Stimulated activated CD8-positive, alpha-beta memory T cell treated with anti-CD3 and anti-CD28 coated beads, Interleukin-2, amount 100 ng/mL, for 1 hour (primary cell): ENCODE measurements around the gene CSRP3.
A peak's percentile ranks its signal among the peaks of the same experiment; 100 is the strongest.

ENCODE experiments used
- DNase-seq, 2 donors: peaks; one replicate each; pipeline ENCODE4 v3.0.0-alpha.2; 2020; ENCODE audit warnings: low read depth in 2 of 2

CSRP3 gene

GRCh38 chr11:19201737-19202605 lies at the start of gene CSRP3:
TSS of gene CSRP3 (minus strand) at chr11:19201983. CDS start at chr11:19192448, 9,535 bp downstream.
- no peak for DNase-seq

DNA sequence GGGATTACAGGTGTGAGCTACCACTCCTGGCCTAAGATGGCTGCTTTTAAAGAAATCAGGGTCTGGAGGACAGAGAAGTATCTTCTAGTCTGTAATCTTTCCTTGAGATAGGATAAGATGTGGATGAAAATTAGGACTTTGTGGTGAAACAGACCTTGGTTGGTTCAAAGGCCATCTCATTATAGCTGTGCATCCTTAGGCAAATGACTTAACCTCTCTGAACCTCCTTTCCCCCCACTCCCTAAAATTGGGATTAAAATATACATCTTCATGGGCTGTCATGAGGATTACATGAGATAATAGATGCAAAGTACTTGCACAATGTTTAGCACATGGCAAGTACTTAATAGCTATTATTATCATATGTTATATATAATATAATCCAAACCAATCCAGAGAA lies 49.8 kb upstream of the CSRP3 start:
- no peak for DNase-seq

- no peak for DNase-seq
Measured at GRCh38 chr11:19246816-19247215, 45.0 kb upstream of the CSRP3 start.

DNA sequence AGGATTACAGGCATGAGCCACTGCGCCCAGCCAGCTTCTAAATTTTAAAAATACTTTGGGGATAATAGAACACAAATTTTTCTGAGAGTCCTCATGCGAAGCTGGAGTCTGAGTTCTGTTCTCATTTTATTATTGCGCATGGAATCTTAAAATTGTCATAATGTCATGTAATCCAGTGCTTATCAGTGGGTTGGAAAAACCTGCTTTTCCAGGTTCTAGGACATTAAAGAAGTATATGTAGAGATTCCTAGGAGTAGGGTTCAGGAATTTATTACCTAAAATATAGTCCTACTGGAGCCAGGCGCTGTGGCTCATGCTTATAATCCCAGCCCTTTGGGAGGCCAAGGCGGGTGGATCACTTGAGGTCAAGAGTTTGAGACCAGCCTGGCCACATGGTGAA lies 43.6 kb upstream of the CSRP3 start:
- DNase-seq = no peak

DNA sequence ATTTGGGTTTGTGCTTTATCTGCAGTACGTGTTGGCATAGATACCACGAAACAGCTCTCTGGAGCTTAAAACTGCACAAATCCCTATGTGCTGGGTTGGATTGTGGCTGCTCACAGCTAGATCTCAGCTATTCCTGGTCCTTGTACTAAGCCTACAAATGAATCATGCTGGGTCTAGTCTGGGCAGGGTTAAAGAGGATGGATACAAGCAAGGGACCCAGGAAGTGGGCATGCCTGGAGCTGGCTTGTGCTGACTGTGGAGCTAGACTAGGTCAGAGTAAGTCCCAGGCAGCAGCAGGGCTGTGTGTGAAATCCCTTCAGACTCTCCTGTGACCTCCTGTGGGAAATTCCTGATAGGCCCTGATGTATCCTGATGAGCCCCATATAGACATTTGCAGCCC lies 42.8 kb upstream of the CSRP3 start:
- DNase-seq = no peak

DNA sequence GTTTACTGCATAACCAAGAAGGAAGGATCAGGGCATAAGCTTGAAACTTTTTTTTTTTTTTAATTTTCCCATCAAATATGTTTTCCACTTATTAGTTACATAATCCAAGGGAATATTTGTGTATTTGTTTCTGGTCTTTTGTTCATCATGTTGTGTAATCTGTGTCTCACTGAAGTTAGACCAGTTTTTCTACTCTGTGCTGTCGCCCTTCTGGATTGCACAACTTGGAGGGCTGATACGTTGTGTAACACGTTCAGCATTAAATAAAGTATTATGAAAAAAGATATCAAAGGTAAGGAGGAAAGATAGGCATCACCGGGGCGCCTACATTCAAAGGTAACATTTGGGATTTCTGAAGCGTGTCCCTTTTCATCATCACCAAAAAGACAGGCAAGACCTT lies 42.3 kb upstream of the CSRP3 start:
- no peak for DNase-seq

DNA sequence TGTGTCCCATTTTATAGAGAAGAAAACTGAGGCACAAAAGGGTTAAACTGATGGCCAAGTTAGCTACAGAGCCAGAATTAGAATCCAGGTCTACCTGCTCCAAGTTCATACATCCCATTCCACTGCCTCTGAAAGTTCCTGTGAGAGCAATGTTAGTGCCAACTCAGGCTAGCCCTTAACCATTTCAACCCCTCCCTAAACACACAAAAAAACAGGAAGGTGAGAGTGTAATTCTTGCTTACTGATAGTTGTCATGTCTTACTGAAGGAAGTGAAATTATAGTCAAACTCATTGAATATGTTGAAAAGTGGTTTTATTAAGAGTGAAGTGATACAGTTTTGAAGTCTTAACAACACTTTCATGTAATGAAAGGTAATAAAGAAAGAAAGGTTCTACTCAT lies 41.8 kb upstream of the CSRP3 start:
- DNase-seq = no peak

DNA sequence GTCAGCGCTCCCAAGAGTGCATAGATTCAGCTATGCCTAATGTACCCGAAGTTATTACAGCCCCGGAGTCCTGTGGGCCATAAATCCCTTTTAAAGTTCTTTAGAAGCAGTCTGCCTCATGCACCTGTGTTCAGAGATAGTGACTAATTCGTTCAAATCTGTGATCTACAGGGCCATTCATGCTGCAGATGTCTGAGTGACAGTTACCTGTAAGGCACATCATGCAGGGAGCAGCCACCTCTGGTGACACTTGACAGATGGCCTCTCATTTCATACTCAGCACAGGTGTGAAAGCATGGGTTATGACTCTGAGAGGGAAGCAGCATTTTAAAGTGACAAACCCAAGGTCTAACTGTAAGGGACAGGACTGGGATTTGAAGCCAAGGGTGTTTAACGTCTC lies 41.4 kb upstream of the CSRP3 start:
- no peak for DNase-seq

DNA sequence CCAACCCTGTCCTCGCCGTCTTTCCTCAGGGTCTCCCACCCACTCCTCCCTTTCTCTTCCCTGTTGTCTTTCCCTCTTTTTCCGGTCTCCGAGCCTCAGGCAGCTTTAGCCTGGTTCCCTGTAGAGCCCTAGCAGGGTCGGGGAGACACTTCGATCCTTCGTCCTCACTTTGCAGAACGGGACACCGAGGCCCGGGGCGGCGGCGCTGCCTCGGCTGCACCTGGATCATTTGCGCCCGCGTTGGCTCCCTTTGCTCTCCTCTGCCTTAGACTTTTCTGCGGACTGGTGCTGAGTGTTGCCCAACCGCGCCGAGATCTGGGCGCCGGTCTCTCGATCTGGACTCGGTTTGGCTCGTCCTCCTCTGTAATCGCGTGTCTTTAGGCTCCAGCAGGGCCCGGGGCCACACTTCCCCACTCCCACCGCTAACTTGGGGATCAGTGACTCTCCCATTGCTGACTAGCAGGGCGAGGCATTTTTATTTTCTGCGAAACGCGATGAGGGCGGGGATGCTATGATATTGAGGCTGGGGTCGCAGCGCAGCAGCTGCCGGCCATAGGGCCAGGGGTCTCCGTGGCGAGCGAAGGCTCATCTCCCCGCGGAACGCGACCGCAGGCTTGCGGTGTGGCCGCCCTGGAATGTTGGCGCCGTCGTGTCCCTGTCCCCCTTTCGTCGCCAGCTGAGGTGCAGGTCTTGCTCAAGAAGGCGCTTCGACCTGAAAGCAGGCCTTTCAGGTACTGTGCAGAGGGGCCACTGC lies 40.6 kb upstream of the CSRP3 start:
- DNase-seq = no peak

- DNase-seq = no peak
Measured at GRCh38 chr11:19241260-19242178, 39.7 kb upstream of the CSRP3 start.

- DNase-seq = peak; percentile 55 to 64
Measured at GRCh38 chr11:19240420-19241259, 38.9 kb upstream of the CSRP3 start, which contains the start of gene E2F8. TSS of gene E2F8 (minus strand) at chr11:19240945. CDS start at chr11:19240121, 824 bp downstream.

DNA sequence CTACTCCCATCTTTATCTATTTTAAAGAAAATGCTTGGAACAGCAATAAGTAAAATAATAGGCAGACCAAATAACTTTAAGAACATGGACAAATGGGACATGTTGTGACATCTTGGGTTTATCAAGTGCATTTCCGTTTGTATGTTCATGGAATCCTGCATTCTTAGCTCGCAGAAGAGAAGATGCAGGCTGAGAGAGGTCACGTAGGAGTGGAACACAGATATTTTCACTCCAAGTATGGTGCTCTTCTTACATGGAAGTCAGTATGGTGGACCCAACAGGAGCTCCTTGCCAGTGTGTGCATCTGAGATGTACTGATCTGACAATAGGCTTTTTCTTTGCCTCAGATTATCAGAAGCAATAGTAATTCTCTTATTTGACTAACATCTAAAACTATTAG lies 37.3 kb upstream of the CSRP3 start:
- no peak for DNase-seq

GRCh38 chr11:19237813-19238212 lies 36.0 kb upstream of the CSRP3 start:
- no peak for DNase-seq

GRCh38 chr11:19237381-19237780 lies 35.6 kb upstream of the CSRP3 start:
- no peak for DNase-seq

- no peak for DNase-seq
Measured at GRCh38 chr11:19234231-19234817, 32.5 kb upstream of the CSRP3 start.

- no peak for DNase-seq
Measured at GRCh38 chr11:19232910-19233503, 31.2 kb upstream of the CSRP3 start.

DNA sequence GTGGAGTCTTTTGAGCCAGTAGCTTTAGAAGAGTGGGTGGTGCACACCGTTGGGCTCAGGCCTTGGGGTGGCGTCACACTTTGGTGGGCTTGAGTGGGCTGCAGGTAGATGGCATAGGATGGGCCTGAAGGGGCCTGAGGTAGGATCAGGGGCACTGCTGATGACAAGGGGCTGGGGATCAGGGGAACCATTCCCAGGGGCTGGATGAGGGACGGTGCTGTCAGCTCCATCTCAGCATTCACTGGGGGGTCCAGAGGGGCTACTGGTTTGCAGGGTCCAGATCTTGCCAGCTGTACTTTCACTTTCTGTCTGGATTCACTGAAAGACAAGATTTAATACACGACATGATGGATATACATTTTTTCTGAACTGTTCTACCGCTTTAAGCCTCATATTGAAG lies 27.9 kb upstream of the CSRP3 start:
- no peak for DNase-seq

- DNase-seq = no peak
Measured at GRCh38 chr11:19228968-19229367, 27.2 kb upstream of the CSRP3 start.

DNA sequence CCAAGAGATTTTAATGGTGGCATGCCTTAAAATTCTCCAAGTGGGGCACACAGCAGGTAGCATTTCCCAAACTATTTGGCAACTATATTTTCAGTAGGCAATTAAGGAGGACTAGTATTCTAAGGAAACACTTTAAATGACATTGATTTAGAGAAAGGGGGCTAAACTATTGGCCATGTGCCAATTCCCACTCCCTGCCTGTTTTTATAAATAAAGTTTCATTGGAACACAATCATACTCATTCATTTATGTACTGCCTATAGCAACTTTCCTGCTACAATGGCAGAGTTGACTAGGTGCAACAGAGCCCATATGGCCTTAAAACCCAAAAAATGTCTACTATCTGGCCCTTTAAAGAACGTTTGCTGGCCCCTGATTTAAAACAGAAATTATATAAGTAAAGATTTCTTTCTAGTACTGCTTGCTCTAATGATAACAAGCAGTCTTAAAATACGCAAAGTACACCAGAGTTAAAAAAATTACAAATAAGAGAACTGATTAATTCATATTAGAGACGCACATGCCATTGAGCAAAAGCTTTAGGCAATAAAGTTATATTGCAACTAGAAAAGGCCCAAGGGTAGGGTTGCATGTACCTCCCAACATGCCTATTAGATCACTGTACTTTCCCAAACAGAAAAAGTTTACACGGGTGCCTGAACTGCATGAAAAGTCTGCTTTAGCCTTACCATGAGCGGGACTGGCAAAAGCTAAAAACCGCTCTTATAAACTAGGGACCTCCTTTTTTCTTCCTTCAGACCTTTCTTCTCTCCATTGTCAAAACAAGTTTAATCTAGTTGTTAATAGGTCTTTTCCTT lies 24.8 kb upstream of the CSRP3 start:
- no peak for DNase-seq
